DND-41 (cell line): Measurements from ENCODE around the gene PTDSS2.

Experiments used
- CTCF ChIP-seq: IDR thresholded peaks from 2 replicates; pipeline ENCODE4 v1.5.1; 2012; ENCODE audit warnings: borderline replicate concordance, low read length, moderate library complexity, mild to moderate bottlenecking; ENCODE audit not compliant: poor library complexity, severe bottlenecking; ENCODE audit errors: extremely low read depth
- EZH2 ChIP-seq: IDR thresholded peaks from 3 replicates; pipeline ENCODE4 v1.6.1; 2012; ENCODE audit warnings: borderline replicate concordance, low read depth, mild to moderate bottlenecking, moderate library complexity, low read length, inconsistent platforms; ENCODE audit not compliant: severe bottlenecking

- TF ChIP-seq CTCF, result no peak
- TF ChIP-seq EZH2, result no peak
These were observed 3.2 kb upstream of the PTDSS2 start for GRCh38 chr11:446891-447290.
